K562 (cell line): Measurements from ENCODE around the gene TWSG1. TPM values are rescaled to one million over a fixed set of nuclear protein-coding genes. Genes with fewer than 3 reads are reported as not detected.

Experiments
- ATAC-seq: fragments of 200-7000 bp; cut with Tn5 transposase; 3 replicates; pipeline ENCODE4 v1.9.1; 2020; ENCODE audit warnings: moderate library complexity
- BruUV-seq: library from RNA; stranded (reverse); fragments of 400-500 nt; replicated peaks from 2 replicates; lab custom pipeline; 2021; lab: Mats Ljungman, UMichigan
- CTCF ChIA-PET: fragments of 300-600 bp; formaldehyde crosslinking; extraction: SDS; loops from one replicate; lab custom pipeline; 2021; ENCODE audit warnings: low intra/inter-chr PET ratio; lab: Yijun Ruan, JAX
- POLR2A ChIA-PET: fragments of 300-600, 350-650 bp; sonication (Branson Sonifier 250); formaldehyde crosslinking; extraction: SDS; loops from one replicate; lab custom pipeline; 2021; ENCODE audit warnings: antibody characterized with exemption, inconsistent platforms; lab: Yijun Ruan, JAX
- DNase-seq, 4 experiments: peaks; one replicate each; pipeline versions ENCODE4 v3.0.0 to v3.0.0-alpha.2; 2011 to 2018; ENCODE audit warnings: low spot score in 3 of 4, mixed read lengths in 3 of 4; ENCODE audit errors: extremely low read depth in 1 of 4
- FAIRE-seq: peaks from 2 replicates; lab custom pipeline; 2011; peaks lifted over from hg19 to GRCh38; lab: Jason Lieb, UNC
- H2AFZ ChIP-seq: 2 replicates; pipeline ENCODE4 v1.6.0; 2011; ENCODE audit warnings: low read depth, low read length, control low read depth, inconsistent platforms
- H3K27ac ChIP-seq: fragments of 200-600 bp; 3 replicates; pipeline ENCODE4 v1.8.0; 2011; ENCODE audit warnings: low read depth, mild to moderate bottlenecking, control low read depth, inconsistent platforms, low read length, moderate library complexity, mixed read lengths; ENCODE audit errors: extremely low read depth
- H3K27me3 ChIP-seq, 2 experiments: fragments of 300-600 bp in 1 of 2; 2 replicates in 1 of 2; 3 replicates in 1 of 2; pipeline versions ENCODE4 v1.6.0 to v1.8.0; 2011; ENCODE audit warnings: inconsistent platforms in 2 of 2, low read length in 2 of 2, mild to moderate bottlenecking in 1 of 2, mixed read lengths in 1 of 2, moderate library complexity in 1 of 2; ENCODE audit not compliant: control insufficient read depth in 2 of 2, insufficient read depth in 2 of 2
- H3K36me3 ChIP-seq: fragments of 300-600 bp; 3 replicates; pipeline ENCODE4 v1.8.0; 2011; ENCODE audit warnings: mild to moderate bottlenecking, low read length, inconsistent platforms; ENCODE audit not compliant: control insufficient read depth, insufficient read depth
- H3K4me1 ChIP-seq, 2 experiments: fragments of 200-600 bp in 1 of 2; replicated peaks in 1 of 2; 2 replicates in 1 of 2; 3 replicates in 1 of 2; pipeline versions ENCODE4 v1.5.1 to v1.8.0; 2011; ENCODE audit warnings: inconsistent platforms in 2 of 2, low read length in 2 of 2, mild to moderate bottlenecking in 1 of 2, mixed read lengths in 1 of 2, moderate library complexity in 1 of 2; ENCODE audit not compliant: control insufficient read depth in 2 of 2, insufficient read depth in 2 of 2
- H3K4me2 ChIP-seq: 2 replicates; pipeline ENCODE4 v1.6.1; 2011; ENCODE audit warnings: low read length, control low read depth, inconsistent platforms, mixed read lengths; ENCODE audit not compliant: insufficient read depth
- H3K4me3 ChIP-seq: fragments of 200-600 bp; sonication (generic), shearing (Covaris generic); 2 replicates; pipeline ENCODE4 v1.5.1; 2016; ENCODE audit warnings: control low read depth, inconsistent platforms
- H3K79me2 ChIP-seq: fragments of 200-600 bp; 3 replicates; pipeline ENCODE4 v1.8.0; 2011; ENCODE audit warnings: low read length, inconsistent platforms; ENCODE audit not compliant: control insufficient read depth, insufficient read depth
- H3K9ac ChIP-seq, 2 experiments: 2 replicates each; pipeline versions ENCODE4 v1.6.0 to v1.6.1; 2011; ENCODE audit warnings: low read depth in 2 of 2, low read length in 2 of 2, control low read depth in 1 of 2, inconsistent platforms in 1 of 2, mild to moderate bottlenecking in 1 of 2, mixed read lengths in 1 of 2; ENCODE audit not compliant: insufficient read depth in 1 of 2
- H3K9me1 ChIP-seq: one replicate; pipeline ENCODE4 v1.6.0; 2011; ENCODE audit warnings: inconsistent platforms, mild to moderate bottlenecking, low read length, moderate library complexity; ENCODE audit not compliant: control insufficient read depth, insufficient read depth
- H3K9me3 ChIP-seq: replicated peaks from 2 replicates; pipeline ENCODE4 v1.5.1; 2011; ENCODE audit warnings: low read depth, low read length, inconsistent platforms; ENCODE audit not compliant: control insufficient read depth, insufficient read depth
- H4K20me1 ChIP-seq: replicated peaks from 2 replicates; pipeline ENCODE4 v1.6.1; 2011; ENCODE audit warnings: low read length, inconsistent platforms, mixed read lengths; ENCODE audit not compliant: control insufficient read depth, insufficient read depth
- DEAF1 ChIP-seq: fragments of 450-650 bp; formaldehyde crosslinking; IDR thresholded peaks from 2 replicates; pipeline ENCODE4 v1.4.0; 2020; ENCODE audit warnings: mild to moderate bottlenecking, moderate library complexity
- SNIP1 ChIP-seq: fragments of 450-650 bp; IDR thresholded peaks from 2 replicates; pipeline ENCODE4 v1.7.1; 2017; ENCODE audit warnings: low read depth, mild to moderate bottlenecking
- UBTF ChIP-seq, 2 experiments: IDR thresholded peaks; 2 replicates each; pipeline ENCODE4 v1.6.1; 2012; ENCODE audit warnings: improper control_type of control experiment in 2 of 2, low read depth in 2 of 2, low read length in 2 of 2, borderline replicate concordance in 1 of 2
- XRCC4 ChIP-seq: IDR thresholded peaks from one replicate; pipeline ENCODE4 v1.6.1; 2011; ENCODE audit not compliant: insufficient read depth, insufficient read length; ENCODE audit errors: extremely low read depth
- ZBTB33 ChIP-seq: sonication (generic); formaldehyde crosslinking; IDR thresholded peaks from 2 replicates; pipeline ENCODE4 v1.8.1; 2023; ENCODE audit warnings: mild to moderate bottlenecking, missing genetic modification reagents
- ZNF696 ChIP-seq: fragments of 250-450 bp; sonication (Bioruptor Pico); conservative IDR thresholded peaks from 2 replicates; pipeline ENCODE4 v1.4.0; 2020; ENCODE audit warnings: mild to moderate bottlenecking, moderate library complexity
- WGBS: fragments of 100-300 bp; shearing (Covaris generic); methylation state at CpG from one replicate; pipeline ENCODE4 v1.1.6; 2016; ENCODE audit warnings: low coverage, mixed read lengths; ENCODE audit not compliant: insufficient coverage; ENCODE audit errors: missing lambda C conversion rate; 5-methylcytosine and 5-hydroxymethylcytosine counted together
- in situ Hi-C: fragments of 300-500 bp; cut with MboI; formaldehyde crosslinking; loops from 4 replicates; pipeline ENCODE4 v1.15.0; 2018; ENCODE audit warnings: inconsistent platforms, mixed read lengths
- intact Hi-C: fragments of 100-400 bp; cut with micrococcal nuclease; formaldehyde crosslinking; loops from 2 replicates; pipeline ENCODE4 v1.14.2; 2022
- polyA plus RNA-seq, 8 experiments: library from polyadenylated mRNA; depleted of rRNA in 4 of 8; stranded (reverse) in 5 of 8; unstranded in 3 of 8; fragments of >200 nt; fragmentation: Nextera tagmentation in 2 of 8; fragmentation: Illumina TruSeq in 1 of 8; extraction: Ambion mirVana in 2 of 8; extraction: Trizol in 1 of 8; gene quantifications; 2 replicates each; pipeline versions ENCODE4 v1.2.1 to v1.2.3, GENCODE V29; 2011 to 2014; ENCODE audit warnings: inconsistent platforms in 1 of 8, missing spikeins in 1 of 8
- total RNA-seq, 7 experiments: library from RNA; depleted of rRNA in 6 of 7; stranded (reverse); fragments of >200 nt in 6 of 7; fragmentation: Illumina TruSeq in 2 of 7; extraction: Trizol in 2 of 7; gene quantifications; 2 replicates each; pipeline versions ENCODE4 v1.2.1 to v1.2.3, GENCODE V29; 2011 to 2021; ENCODE audit warnings: low replicate concordance in 1 of 7

The TWSG1 gene
- total and polyA plus RNA-seq, 9 of the 15 experiments (the other 6 are each of a cell fraction or from before 2014, with no cell fraction given) = 10.4 to 37.2 (median 25.1) TPM

- H3K9me1 ChIP-seq = no peaks in the 10 kb centered on the region
- ATAC-seq (peak; percentile 24; the same call in 2 of the 3 replicates), FAIRE-seq (no peak), DNase-seq (no peak)
- CTCF ChIA-PET = no interaction called here
- no peak overlapping the region for H3K4me3 ChIP-seq
- 42% methylated on average over 7 of the region's 10 CpGs for WGBS
- H3K9ac ChIP-seq = no peak overlapping the region
- POLR2A ChIA-PET = no interaction called here
- H3K27me3 ChIP-seq = no peaks in the 10 kb centered on the region
- 0 out of 2 replicates have a peak, but pooled peaks cover 3% of the 10 kb centered on the region for H3K9me3 ChIP-seq
- H3K4me1 ChIP-seq = peaks cover 4 to 5% of the 10 kb centered on the region in 2 experiments; a peak in 2 of 5 replicates
- H3K79me2 ChIP-seq = no peaks in the 10 kb centered on the region
- H4K20me1 ChIP-seq = no peaks in the 10 kb centered on the region
- H3K27ac ChIP-seq = no peak overlapping the region
- intact Hi-C loops (no loop called here), in situ Hi-C loops (no loop called here)
- H2AFZ ChIP-seq = peak overlapping the region; percentile 80
- no peak overlapping the region; the same call in 1 of the 2 replicates for H3K4me2 ChIP-seq
- H3K36me3 ChIP-seq = no peaks in the 10 kb centered on the region
- BruUV-seq = no TSS peak
- TF ChIP-seq XRCC4 = no peak
- TF ChIP-seq UBTF (IDR thresholded peaks at IDR 0.05; ENCODE audit: borderline replicate concordance in 1 of 2, low read depth in 2 of 2, low read length in 2 of 2) = no peak
- TF ChIP-seq ZNF696 (CRISPR knock-in tag) = no peak
- TF ChIP-seq DEAF1 (CRISPR knock-in tag) = no peak
- TF ChIP-seq ZBTB33 (CRISPR knock-in tag) = no peak
- TF ChIP-seq SNIP1 = no peak
These were observed 99.1 kb downstream of the TWSG1 start for GRCh38 chr18:9433671-9434121.
